HepG2 (cell line): Measurements from ENCODE around the gene WDR54. TPM values are rescaled to one million over a fixed set of nuclear protein-coding genes. Genes with fewer than 3 reads are reported as not detected.

Source experiments
- ATM ChIP-seq: fragments of 450-650 bp; IDR thresholded peaks from 2 replicates; pipeline ENCODE4 v1.7.1; 2017; ENCODE audit warnings: mild to moderate bottlenecking, borderline replicate concordance
- CBX5 ChIP-seq: sonication (generic); formaldehyde crosslinking; IDR thresholded peaks from 2 replicates; pipeline ENCODE4 v1.4.0; 2020; ENCODE audit warnings: missing genetic modification reagents, borderline replicate concordance
- HOXD1 ChIP-seq: sonication (generic); formaldehyde crosslinking; IDR thresholded peaks from 2 replicates; pipeline ENCODE4 v1.5.0; 2020; ENCODE audit warnings: missing genetic modification reagents
- IRF9 ChIP-seq: sonication (generic); formaldehyde crosslinking; IDR thresholded peaks from 2 replicates; pipeline ENCODE4 v1.8.0; 2022; ENCODE audit warnings: missing genetic modification reagents, mild to moderate bottlenecking, borderline replicate concordance
- MAX ChIP-seq: IDR thresholded peaks from 2 replicates; pipeline ENCODE4 v1.6.1; 2012; ENCODE audit warnings: inconsistent platforms
- NR2F2 ChIP-seq: IDR thresholded peaks from 2 replicates; pipeline ENCODE4 v1.6.1; 2012; ENCODE audit warnings: low read depth, inconsistent platforms, borderline replicate concordance
- POLR2A ChIP-seq, 2 experiments: IDR thresholded peaks; 2 replicates each; pipeline ENCODE4 v1.6.1; 2011; ENCODE audit warnings: low read depth in 2 of 2, low read length in 2 of 2, mild to moderate bottlenecking in 1 of 2, moderate library complexity in 1 of 2; ENCODE audit not compliant: insufficient read depth in 1 of 2
- SP1 ChIP-seq, 2 experiments: fragments of 450-650 bp in 1 of 2; sonication (generic) in 1 of 2; formaldehyde crosslinking in 1 of 2; IDR thresholded peaks; 2 replicates each; pipeline versions ENCODE4 v1.4.0 to v1.6.1; 2016 to 2020; ENCODE audit warnings: missing genetic modification reagents in 1 of 2
- SRSF4 ChIP-seq: fragments of 200-400 bp; formaldehyde crosslinking; IDR thresholded peaks from one replicate; pipeline ENCODE4 v1.6.1; 2018; ENCODE audit warnings: mild to moderate bottlenecking, low read depth, low read length, moderate library complexity; ENCODE audit not compliant: poor library complexity, severe bottlenecking
- ZFX ChIP-seq: sonication (generic); formaldehyde crosslinking; IDR thresholded peaks from 2 replicates; pipeline ENCODE4 v1.4.0; 2020; ENCODE audit warnings: mild to moderate bottlenecking, low read depth, missing genetic modification reagents, moderate library complexity
- ZKSCAN1 ChIP-seq: fragments of 150-350 bp; IDR thresholded peaks from 2 replicates; pipeline ENCODE4 v1.6.1; 2014; ENCODE audit warnings: low read length
- ZNF615 ChIP-seq: sonication (generic); formaldehyde crosslinking; IDR thresholded peaks from 2 replicates; pipeline ENCODE4 v1.5.0; 2020; ENCODE audit warnings: mild to moderate bottlenecking, missing genetic modification reagents, borderline replicate concordance
- ZNF879 ChIP-seq: sonication (generic); formaldehyde crosslinking; IDR thresholded peaks from 2 replicates; pipeline ENCODE4 v1.8.1; 2023; ENCODE audit warnings: missing genetic modification reagents
- polyA plus RNA-seq, 8 experiments: library from polyadenylated mRNA; depleted of rRNA in 3 of 8; stranded (reverse) in 7 of 8; unstranded in 1 of 8; fragments of >200 nt; fragmentation: Illumina TruSeq in 4 of 8; extraction: Trizol in 4 of 8; gene quantifications; 2 replicates each; pipeline versions ENCODE4 v1.2.1 to v1.2.3, GENCODE V29; 2011 to 2016; ENCODE audit warnings: low read depth in 4 of 8, missing spikeins in 1 of 8, mixed read lengths in 1 of 8; ENCODE audit not compliant: insufficient read depth in 1 of 8
- total RNA-seq, 5 experiments: library from RNA; depleted of rRNA; stranded (reverse); fragments of >200 nt; fragmentation: Illumina TruSeq; extraction: Trizol; gene quantifications; 2 replicates each; pipeline ENCODE4 v1.2.3, GENCODE V29; 2016; ENCODE audit warnings: low read depth in 1 of 5
- TF ChIP-seq, protein P1 (sequence below): sonication (generic); formaldehyde crosslinking; IDR thresholded peaks from 2 replicates; pipeline ENCODE4 v1.4.0; 2020; ENCODE audit warnings: missing genetic modification reagents, mild to moderate bottlenecking, borderline replicate concordance
- TF ChIP-seq, protein P2 (sequence below): sonication (generic); formaldehyde crosslinking; IDR thresholded peaks from 2 replicates; pipeline ENCODE4 v1.4.0; 2020; ENCODE audit warnings: mild to moderate bottlenecking, missing genetic modification reagents
- TF ChIP-seq, protein P3 (sequence below): IDR thresholded peaks from 2 replicates; pipeline ENCODE4 v1.6.1; 2016; ENCODE audit warnings: missing compliant biosample characterization, missing genetic modification reagents, borderline replicate concordance
- TF ChIP-seq, protein P4 (sequence below): sonication (generic); formaldehyde crosslinking; IDR thresholded peaks from 2 replicates; pipeline ENCODE4 v1.4.0; 2020; ENCODE audit warnings: mild to moderate bottlenecking, missing genetic modification reagents

The WDR54 gene
- total and polyA plus RNA-seq, 2 of the 13 experiments (the other 11 are each of a cell fraction or from before 2014, with no cell fraction given): 2.0 to 17.3 TPM

DNA sequence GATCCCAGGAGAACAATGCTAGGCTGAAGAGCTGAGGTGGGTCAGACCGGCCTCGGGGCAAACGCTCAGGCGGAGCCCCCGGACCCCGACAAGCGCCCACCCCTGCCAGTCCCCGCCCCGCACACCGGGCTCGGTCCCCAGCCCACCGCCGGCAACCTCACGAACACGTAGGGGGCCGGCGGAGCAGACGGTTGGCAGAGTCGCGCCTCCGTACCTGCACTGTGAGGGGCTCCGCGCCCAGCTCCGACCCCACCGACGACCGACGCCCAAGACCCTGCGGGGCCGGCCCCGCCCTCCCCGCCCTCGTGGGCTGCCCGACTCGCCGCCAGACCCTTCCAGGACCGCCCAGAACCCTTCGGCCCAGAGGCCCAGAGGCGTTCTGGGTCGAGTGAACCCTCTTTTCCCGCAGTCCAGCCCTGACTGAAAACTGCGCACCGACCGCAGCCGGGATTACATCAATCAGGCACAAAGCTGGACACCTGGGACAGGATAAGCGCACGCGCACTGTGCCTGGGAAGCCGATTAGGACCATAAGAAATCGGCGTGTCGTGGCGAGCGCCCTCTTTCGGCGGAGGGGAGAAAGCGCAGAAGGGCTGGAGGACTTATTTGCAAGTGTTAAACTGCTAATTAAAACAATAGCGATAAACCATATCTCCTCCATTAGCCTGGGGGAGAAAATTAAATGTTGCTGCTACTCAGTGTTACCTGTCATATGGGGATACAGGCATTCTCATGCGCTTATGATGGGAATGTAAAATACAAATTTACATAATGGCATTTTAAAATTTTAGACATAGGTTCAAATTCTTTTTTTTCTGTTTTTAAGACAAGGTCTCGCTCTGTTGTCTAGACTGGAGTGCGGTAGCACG lies 29.7 kb upstream of the WDR54 start (continued):
- TF ChIP-seq POLR2A (IDR thresholded peaks at IDR 0.05; ENCODE audit: insufficient read depth in 1 of 2, low read depth in 2 of 2, low read length in 2 of 2) (peak; percentile 52 to 96), MAX (peak; percentile 66), CBX5 (CRISPR knock-in tag) (peak; percentile 19; the same call in 1 of the 2 replicates), HOXD1 (CRISPR knock-in tag) (no peak; the same call in none of the 2 replicates), ZNF879 (CRISPR knock-in tag) (no peak), ZNF615 (CRISPR knock-in tag) (peak; percentile 16; the same call in 1 of the 2 replicates), IRF9 (no peak; the same call in 1 of the 2 replicates), ZFX (CRISPR knock-in tag) (peak; percentile 72), NR2F2 (peak; percentile 62; the same call in 1 of the 2 replicates), SRSF4 (no peak), ATM (no peak), ZKSCAN1 (no peak), SP1 (IDR thresholded peaks at IDR 0.05) (no peak), SP1 (CRISPR knock-in tag; IDR thresholded peaks at IDR 0.05) (peak; percentile 60; the same call in 1 of the 2 replicates)
- TF ChIP-seq, protein P1, sequence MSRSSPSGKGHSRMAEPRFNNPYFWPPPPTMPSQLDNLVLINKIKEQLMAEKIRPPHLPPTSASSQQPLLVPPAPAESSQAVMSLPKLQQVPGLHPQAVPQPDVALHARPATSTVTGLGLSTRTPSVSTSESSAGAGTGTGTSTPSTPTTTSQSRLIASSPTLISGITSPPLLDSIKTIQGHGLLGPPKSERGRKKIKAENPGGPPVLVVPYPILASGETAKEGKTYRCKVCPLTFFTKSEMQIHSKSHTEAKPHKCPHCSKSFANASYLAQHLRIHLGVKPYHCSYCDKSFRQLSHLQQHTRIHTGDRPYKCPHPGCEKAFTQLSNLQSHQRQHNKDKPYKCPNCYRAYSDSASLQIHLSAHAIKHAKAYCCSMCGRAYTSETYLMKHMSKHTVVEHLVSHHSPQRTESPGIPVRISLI (CRISPR knock-in tag): no peak
- TF ChIP-seq, protein P2, sequence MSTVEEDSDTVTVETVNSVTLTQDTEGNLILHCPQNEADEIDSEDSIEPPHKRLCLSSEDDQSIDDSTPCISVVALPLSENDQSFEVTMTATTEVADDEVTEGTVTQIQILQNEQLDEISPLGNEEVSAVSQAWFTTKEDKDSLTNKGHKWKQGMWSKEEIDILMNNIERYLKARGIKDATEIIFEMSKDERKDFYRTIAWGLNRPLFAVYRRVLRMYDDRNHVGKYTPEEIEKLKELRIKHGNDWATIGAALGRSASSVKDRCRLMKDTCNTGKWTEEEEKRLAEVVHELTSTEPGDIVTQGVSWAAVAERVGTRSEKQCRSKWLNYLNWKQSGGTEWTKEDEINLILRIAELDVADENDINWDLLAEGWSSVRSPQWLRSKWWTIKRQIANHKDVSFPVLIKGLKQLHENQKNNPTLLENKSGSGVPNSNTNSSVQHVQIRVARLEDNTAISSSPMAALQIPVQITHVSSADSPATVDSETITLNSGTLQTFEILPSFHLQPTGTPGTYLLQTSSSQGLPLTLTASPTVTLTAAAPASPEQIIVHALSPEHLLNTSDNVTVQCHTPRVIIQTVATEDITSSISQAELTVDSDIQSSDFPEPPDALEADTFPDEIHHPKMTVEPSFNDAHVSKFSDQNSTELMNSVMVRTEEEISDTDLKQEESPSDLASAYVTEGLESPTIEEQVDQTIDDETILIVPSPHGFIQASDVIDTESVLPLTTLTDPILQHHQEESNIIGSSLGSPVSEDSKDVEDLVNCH (CRISPR knock-in tag): no peak
- TF ChIP-seq, protein P3, sequence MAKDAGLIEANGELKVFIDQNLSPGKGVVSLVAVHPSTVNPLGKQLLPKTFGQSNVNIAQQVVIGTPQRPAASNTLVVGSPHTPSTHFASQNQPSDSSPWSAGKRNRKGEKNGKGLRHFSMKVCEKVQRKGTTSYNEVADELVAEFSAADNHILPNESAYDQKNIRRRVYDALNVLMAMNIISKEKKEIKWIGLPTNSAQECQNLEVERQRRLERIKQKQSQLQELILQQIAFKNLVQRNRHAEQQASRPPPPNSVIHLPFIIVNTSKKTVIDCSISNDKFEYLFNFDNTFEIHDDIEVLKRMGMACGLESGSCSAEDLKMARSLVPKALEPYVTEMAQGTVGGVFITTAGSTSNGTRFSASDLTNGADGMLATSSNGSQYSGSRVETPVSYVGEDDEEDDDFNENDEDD (CRISPR knock-in tag): no peak; the same call in 1 of the 2 replicates
- TF ChIP-seq, protein P4, sequence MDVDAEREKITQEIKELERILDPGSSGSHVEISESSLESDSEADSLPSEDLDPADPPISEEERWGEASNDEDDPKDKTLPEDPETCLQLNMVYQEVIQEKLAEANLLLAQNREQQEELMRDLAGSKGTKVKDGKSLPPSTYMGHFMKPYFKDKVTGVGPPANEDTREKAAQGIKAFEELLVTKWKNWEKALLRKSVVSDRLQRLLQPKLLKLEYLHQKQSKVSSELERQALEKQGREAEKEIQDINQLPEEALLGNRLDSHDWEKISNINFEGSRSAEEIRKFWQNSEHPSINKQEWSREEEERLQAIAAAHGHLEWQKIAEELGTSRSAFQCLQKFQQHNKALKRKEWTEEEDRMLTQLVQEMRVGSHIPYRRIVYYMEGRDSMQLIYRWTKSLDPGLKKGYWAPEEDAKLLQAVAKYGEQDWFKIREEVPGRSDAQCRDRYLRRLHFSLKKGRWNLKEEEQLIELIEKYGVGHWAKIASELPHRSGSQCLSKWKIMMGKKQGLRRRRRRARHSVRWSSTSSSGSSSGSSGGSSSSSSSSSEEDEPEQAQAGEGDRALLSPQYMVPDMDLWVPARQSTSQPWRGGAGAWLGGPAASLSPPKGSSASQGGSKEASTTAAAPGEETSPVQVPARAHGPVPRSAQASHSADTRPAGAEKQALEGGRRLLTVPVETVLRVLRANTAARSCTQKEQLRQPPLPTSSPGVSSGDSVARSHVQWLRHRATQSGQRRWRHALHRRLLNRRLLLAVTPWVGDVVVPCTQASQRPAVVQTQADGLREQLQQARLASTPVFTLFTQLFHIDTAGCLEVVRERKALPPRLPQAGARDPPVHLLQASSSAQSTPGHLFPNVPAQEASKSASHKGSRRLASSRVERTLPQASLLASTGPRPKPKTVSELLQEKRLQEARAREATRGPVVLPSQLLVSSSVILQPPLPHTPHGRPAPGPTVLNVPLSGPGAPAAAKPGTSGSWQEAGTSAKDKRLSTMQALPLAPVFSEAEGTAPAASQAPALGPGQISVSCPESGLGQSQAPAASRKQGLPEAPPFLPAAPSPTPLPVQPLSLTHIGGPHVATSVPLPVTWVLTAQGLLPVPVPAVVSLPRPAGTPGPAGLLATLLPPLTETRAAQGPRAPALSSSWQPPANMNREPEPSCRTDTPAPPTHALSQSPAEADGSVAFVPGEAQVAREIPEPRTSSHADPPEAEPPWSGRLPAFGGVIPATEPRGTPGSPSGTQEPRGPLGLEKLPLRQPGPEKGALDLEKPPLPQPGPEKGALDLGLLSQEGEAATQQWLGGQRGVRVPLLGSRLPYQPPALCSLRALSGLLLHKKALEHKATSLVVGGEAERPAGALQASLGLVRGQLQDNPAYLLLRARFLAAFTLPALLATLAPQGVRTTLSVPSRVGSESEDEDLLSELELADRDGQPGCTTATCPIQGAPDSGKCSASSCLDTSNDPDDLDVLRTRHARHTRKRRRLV (CRISPR knock-in tag): no peak
